GM18868 (cell line): ENCODE data around the gene ZNF500.
"Not testable (repeated sequence)": the region's sequence is repeated elsewhere in the genome, so short reads cannot be mapped to it uniquely, and the experiment has no call there.

ENCODE experiments used
- ATAC-seq: cut with Tn5 transposase; IDR thresholded peaks from one replicate; pipeline ENCODE4 v1.9.1; 2021; ENCODE audit warnings: mild to moderate bottlenecking, moderate library complexity; ENCODE audit not compliant: unreplicated experiment

The ZNF500 gene

GRCh38 chr16:4746991-4747574 is 19.9 kb downstream of the ZNF500 start:
- no peak for ATAC-seq

GRCh38 chr16:4746215-4746614 is 20.7 kb downstream of the ZNF500 start:
- ATAC-seq: no peak

DNA sequence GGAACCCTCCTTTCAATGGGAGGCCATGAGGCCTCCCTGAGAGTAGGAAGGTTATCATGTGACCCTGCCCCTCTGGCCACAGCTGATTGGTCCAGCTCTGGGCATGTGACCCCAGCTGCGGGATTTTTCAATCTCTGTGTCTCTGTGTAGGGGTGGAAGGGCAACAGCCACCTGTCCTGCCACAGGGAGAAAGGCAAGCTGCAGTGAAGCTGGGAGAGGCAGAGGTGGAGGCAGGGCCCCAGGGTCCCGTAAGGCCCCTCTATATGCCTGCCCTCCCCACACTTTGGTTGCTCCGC is 21.7 kb downstream of the ZNF500 start:
- no peak for ATAC-seq

DNA sequence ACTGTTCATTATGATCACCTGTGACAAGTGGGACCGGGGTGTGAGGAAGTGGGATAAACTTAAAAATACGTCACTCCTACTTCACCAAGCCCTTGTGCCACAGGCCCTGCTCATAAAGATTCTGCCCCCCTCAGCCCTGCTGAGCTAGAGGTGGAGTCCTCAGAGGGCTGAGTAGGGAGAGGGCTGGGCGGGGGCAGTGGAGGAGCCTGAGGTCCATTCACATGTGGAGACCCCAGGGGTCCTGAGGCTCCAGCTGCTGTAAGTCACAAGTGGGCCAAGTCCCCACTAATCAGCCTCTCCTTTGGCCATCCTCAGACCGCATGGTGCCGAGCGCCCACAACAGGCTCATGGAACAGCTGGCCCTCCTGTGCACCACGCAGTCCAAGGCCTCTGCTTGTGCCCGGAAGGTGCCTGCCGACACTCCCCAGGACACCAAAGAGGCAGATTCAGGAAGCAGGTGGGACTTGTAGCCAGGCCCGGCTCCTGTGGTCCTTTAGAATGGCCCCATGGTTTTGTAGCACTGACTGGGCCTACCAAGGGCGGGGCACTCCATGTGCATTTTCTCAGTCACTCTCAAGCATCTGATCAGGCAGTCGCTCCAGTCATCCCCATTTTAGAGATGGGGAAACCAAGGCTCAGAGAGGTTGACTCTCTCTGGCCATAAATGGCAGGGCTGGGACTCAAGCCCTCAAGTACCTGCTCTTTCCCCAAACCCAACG is 22.2 kb downstream of the ZNF500 start:
- ATAC-seq: no peak

DNA sequence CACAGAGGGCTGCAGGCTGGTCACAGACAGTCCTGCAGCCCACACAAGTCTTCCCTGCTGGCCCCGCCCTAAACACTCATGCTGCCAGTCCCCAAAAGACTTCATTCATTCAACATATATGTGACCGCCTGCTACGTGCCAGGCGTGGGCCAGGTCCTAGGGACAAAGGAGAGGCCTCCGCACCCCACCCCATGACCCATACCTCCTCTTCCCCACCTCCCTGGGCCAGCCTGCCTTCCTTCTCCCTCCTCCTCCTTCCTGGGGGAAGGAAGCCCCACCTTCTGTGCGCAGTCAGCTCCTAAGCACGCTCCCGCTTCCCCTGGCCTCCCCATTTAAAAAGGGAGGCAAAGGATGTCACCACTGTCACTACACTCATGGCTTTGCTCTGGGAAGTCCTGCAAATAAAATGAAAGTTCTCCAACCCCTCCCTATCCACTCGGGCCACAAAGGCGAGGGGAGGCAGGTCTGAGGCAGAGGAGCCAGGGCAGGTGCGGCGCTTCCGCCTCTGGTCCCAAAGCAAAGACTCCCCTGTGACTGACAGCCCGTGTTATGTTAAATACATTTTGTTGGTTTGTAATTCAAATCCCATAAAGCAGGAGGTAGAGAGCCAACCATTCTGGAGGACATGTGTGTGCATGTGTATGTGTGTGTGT is 23.6 kb downstream of the ZNF500 start:
- no peak for ATAC-seq

DNA sequence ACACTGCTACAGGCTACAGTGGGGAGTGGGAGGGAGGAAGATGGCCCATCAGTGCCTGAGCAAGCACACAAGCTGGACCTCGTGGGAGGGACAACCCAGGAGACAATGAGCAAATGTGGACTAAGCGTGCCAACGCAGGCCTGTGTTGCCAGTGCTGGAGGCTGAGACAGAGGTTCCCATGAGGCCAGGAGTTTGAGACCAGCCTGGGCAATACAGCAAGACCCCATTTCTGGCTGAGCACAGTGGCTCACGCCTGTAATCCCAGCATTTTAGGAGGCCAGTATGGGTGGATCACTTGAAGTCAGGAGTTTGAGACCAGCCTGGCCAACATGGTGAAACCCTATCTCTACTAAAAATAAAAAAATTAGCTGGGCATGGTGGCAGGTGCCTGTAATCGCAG is 28.6 kb downstream of the ZNF500 start:
- not testable (repeated sequence) for ATAC-seq

DNA sequence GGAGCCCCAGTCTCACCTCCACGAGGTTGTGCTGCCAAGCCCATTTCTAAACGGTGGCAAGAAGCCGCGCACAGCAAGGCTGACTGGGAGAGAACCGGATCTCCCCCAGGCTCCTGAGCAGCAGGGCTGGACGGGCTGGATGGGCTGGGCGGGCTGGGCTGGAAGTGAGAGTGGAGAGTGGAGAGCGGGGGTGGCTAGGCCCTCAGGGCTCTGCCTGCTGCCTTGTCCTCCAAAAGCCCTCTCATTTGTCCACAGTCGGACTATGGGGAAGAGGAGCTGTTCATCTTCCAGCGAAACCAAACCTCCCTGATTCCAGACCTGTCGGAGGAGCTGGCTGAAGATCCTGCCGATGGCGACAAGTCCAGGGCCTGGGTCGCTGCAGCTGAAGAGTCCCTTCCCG is 29.4 kb downstream of the ZNF500 start:
- no peak for ATAC-seq

GRCh38 chr16:4736546-4736945 is 30.4 kb downstream of the ZNF500 start:
- ATAC-seq: no peak

DNA sequence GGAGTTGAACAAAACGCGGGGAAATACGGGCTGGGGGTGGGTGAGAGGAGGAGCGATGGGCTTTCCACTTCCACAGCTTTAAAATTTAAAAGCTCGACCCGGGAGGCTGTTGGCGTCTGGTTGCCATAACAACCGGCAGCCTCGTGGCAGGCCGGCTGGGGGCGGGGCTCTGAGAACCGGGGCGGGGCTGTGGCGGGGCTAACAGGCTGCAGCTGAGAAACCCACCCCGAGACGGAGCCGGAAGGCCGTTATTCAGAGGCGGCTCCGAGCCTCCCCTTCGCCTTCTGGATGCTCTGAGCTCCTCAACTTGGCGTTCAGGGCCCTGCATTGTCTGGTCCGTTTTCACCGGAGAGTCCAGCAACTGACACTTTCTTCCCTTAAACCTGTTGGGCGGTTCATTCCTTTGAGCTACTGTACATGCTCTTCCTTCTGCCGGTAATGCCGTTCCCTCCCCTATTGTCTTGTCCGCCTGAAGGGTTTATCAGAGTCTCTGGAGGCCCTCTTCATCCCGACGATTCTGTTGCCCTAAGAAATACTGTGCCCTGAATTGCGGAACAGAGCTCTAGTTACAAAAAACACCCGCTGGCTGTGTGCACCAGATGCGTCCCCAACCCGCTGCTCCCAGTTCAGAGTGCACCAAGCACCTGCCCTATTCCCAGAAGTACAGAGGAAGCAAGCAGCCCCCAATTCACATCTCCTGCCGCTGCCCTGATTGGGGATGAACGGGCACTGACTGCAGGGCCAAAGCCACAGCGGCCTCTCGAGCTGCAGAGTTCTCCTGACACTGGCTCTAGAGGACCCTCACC is 32.0 kb downstream of the ZNF500 start:
- ATAC-seq: peak; percentile 60

DNA sequence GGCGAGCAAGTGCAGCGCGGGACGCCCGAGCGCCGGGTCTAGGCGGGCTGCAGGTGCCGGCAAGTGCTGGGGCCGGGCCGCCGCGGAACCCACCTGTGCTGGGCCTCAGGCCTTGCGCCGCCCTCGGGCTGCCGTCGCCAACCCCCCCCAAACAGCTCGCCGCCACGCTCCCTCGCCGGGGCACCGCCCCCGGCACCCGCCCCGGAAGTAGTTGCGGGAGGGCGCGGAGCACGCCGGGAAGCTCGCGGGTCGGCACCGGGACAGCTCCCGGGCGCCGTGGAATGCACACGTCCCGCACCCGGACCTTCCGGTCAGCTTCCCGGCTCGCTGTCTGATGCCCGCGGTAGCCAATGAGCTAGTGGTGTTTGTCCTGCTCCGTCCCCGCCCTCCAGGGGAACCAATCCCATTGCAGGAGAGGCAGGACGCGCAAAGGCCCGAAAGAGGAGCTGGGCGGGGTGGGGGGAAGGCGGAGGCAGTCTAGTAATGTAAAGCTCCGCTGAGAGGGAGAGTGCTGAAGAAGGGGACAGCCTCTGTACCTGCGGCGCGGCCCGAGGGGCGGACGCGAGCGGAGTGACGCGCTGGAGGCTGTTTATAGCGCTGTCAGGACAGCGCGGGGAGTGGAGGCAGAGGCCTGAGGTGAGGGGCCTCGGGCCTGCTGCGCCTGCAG is 32.8 kb downstream of the ZNF500 start, which contains the start of the genes ANKS3 and DNAAF8:
Gene ANKS3 (minus strand): TSS at position 209 of the 667 bp plus-strand sequence. CDS start 4,122 bp downstream, outside the sequence.
Gene DNAAF8 (plus strand): TSS at position 475 of the 667 bp plus-strand sequence. CDS start 1,978 bp downstream, outside the sequence.
- peak; percentile 79 for ATAC-seq

DNA sequence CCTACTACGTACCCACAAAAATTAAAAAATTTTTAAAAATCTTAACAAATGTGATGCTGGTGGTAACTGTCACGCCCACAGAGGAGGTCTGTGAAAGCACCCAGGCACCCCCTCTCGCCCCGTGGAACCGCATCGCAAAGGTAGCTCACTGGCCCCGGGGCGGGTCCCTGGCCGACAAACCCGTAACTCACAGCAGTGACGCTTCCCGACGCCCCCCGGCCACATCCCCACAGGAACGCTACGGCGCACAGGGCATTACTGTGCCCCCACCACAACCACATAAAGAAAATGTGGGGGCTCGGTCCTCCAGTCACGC is 33.3 kb downstream of the ZNF500 start:
- peak; percentile 9 for ATAC-seq

GRCh38 chr16:4733211-4733742 is 33.7 kb downstream of the ZNF500 start:
- ATAC-seq: no peak

DNA sequence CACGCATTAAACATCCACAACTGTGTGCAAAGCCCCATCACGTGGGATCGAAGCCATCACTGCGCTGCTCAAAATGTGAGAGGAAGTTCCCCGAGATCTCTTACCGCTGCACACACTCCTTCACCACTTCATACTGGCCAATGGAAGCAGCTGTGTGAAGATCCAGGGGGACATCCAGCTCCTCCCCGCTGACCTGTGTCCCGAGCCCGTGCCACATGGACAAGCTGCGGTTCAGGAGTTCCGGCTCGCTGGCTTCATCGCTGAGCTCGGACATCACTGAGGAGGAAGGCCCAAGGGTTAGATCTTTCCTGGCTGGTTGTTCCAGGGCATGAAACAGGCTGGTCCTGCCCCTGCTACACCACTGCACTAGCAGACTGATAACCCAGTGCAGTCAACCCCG is 37.1 kb downstream of the ZNF500 start:
- no peak for ATAC-seq

GRCh38 chr16:4728676-4729075 is 38.3 kb downstream of the ZNF500 start:
- ATAC-seq: no peak

DNA sequence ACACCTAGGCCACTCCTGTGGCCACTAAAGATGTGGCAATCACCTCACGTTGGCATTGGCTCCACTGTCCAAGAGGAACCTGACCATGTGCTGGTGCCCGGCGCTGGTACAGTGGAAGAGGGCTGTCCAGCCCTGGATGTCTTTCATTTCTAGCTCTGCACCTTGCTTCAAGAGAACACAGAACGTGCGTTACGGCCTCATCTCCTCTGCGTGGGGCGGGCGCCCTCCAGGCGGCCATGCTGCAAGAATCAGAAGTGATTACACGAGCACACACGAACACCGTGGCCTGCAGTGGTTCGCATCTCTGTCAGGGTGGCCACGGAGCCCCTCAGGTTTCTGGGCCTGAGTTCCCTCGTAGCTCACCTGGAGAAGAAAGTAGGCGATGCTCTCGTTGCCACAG is 40.3 kb downstream of the ZNF500 start:
- no peak for ATAC-seq

- no peak for ATAC-seq
These were observed 42.2 kb downstream of the ZNF500 start for GRCh38 chr16:4724661-4725270.

GRCh38 chr16:4723071-4723767 is 43.7 kb downstream of the ZNF500 start:
- ATAC-seq: no peak

GRCh38 chr16:4718466-4718865 is 48.5 kb downstream of the ZNF500 start:
- no peak for ATAC-seq

- ATAC-seq: no peak
These were observed 52.0 kb downstream of the ZNF500 start for GRCh38 chr16:4714996-4715395.
